ENCODE data around the gene CNOT6L.

DNA sequence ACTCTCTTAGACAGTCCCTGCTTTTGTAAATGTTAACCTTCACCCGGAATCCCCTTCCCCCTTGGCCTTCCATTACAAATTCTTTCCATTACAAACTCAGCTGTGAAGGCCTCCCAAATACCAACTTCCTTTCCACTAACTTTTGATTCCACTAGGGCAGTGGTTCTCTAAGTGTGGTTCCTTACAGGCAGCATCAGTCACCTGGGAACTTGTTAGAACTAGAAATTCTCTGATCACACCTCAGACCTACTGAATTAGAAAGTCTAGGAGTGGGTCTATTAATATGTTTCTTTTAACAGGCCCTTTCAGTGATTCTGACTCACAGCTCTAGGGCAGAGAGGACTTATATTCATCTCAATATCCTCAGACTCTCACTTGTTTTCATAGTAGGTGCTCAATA, 24.5 kb upstream of the CNOT6L start:
- TF ChIP-seq, protein P1, sequence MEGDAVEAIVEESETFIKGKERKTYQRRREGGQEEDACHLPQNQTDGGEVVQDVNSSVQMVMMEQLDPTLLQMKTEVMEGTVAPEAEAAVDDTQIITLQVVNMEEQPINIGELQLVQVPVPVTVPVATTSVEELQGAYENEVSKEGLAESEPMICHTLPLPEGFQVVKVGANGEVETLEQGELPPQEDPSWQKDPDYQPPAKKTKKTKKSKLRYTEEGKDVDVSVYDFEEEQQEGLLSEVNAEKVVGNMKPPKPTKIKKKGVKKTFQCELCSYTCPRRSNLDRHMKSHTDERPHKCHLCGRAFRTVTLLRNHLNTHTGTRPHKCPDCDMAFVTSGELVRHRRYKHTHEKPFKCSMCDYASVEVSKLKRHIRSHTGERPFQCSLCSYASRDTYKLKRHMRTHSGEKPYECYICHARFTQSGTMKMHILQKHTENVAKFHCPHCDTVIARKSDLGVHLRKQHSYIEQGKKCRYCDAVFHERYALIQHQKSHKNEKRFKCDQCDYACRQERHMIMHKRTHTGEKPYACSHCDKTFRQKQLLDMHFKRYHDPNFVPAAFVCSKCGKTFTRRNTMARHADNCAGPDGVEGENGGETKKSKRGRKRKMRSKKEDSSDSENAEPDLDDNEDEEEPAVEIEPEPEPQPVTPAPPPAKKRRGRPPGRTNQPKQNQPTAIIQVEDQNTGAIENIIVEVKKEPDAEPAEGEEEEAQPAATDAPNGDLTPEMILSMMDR (IDR thresholded peaks at IDR 0.05 in 8 of 11, conservative IDR thresholded peaks at IDR 0.05 in 3 of 11), result no peak
- TF ChIP-seq POLR2AphosphoS5 (IDR thresholded peaks at IDR 0.05) (no peak), POLR2A (IDR thresholded peaks at IDR 0.05) (no peak)

All from spleen (tissue), 7 donors.